Lower lobe of right lung (tissue), 2 donors: ENCODE results near the gene DNAJA1. TPM values are rescaled to one million over a fixed set of nuclear protein-coding genes. Genes with fewer than 3 reads are reported as not detected.
"Not testable (repeated sequence)": the region's sequence is repeated elsewhere in the genome, so short reads cannot be mapped to it uniquely, and the experiment has no call there.

Source experiments
- ATAC-seq, 2 donors: fragments of 200-7000 bp; cut with Tn5 transposase; one replicate each; pipeline ENCODE4 v1.9.1; 2020 to 2022; ENCODE audit warnings: mild to moderate bottlenecking in 2 of 2, moderate library complexity in 2 of 2
- DNase-seq: peaks from one replicate; pipeline ENCODE4 v3.0.0-alpha.2; 2020
- H3K27ac ChIP-seq: fragments of 200-600 bp; one replicate; pipeline ENCODE4 v1.8.0; 2022
- H3K27me3 ChIP-seq: fragments of 200-600 bp; one replicate; pipeline ENCODE4 v1.8.0; 2022; ENCODE audit warnings: low read depth
- H3K36me3 ChIP-seq: fragments of 200-600 bp; one replicate; pipeline ENCODE4 v1.8.0; 2022; ENCODE audit warnings: mild to moderate bottlenecking
- H3K4me1 ChIP-seq: fragments of 200-600 bp; one replicate; pipeline ENCODE4 v1.8.0; 2022
- H3K4me3 ChIP-seq: fragments of 200-600 bp; one replicate; pipeline ENCODE4 v1.8.0; 2022; ENCODE audit warnings: mild to moderate bottlenecking
- H3K9me3 ChIP-seq: fragments of 200-600 bp; one replicate; pipeline ENCODE4 v1.8.0; 2022
- intact Hi-C: fragments of 100-400 bp; cut with DNase I; formaldehyde crosslinking; loops from one replicate; pipeline ENCODE4 v1.11.0; 2022
- total RNA-seq: library from RNA; stranded (reverse); fragmentation: NEBNext Ultra II Directional; extraction: Animal tissue kit (Norgen Biotek cat#: 25700); gene quantifications from one replicate; pipeline ENCODE4 v1.2.1, GENCODE V29; 2021
- TF ChIP-seq, protein P1 (sequence below): fragments of 200-600 bp; IDR thresholded peaks from one replicate; pipeline ENCODE4 v1.8.0; 2022; ENCODE audit warnings: antibody characterized with exemption, mild to moderate bottlenecking
- donor health status: DM: no; HTN: yes; CAD: no; lungs with severe emphysema.

The DNAJA1 gene
- total RNA-seq, 1 donor from 2014 or later = 155 TPM

DNA sequence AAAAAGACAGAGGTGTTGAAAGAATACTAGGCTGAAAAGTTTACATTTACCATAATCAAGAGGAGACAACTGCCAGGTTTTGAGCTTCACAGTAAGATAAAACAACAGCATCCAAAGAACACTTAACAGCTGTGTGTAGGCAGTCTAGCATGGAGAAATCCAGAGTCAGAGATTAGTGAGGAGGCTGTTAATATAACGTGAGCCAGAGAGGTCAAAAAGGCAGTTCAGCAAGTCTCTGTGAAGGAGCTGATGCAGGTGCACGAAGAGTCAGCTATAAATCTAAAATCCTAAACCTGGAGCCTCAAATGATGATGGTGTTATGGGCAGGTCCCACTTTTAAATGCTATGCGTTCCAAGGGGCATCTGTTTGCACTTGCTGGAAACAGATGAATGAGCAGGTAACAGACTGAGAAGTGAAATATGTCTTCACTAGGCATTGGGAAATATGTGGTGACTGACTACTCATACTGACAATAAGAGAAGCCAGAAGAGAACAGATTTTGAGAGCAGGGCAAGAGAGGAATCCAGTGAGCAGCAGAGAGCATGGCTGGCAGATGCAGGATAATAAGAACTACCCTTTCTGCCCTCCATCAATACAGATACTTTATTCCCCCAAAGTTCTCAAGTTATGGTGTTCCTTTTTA, 32.4 kb upstream of the DNAJA1 start:
- H3K4me1 ChIP-seq = no peaks in the 10 kb centered on the region
- intact Hi-C loops = no loop called here
- no peak for DNase-seq
- no peaks in the 10 kb centered on the region for H3K9me3 ChIP-seq
- no peak overlapping the region for H3K27ac ChIP-seq
- TF ChIP-seq, protein P1, sequence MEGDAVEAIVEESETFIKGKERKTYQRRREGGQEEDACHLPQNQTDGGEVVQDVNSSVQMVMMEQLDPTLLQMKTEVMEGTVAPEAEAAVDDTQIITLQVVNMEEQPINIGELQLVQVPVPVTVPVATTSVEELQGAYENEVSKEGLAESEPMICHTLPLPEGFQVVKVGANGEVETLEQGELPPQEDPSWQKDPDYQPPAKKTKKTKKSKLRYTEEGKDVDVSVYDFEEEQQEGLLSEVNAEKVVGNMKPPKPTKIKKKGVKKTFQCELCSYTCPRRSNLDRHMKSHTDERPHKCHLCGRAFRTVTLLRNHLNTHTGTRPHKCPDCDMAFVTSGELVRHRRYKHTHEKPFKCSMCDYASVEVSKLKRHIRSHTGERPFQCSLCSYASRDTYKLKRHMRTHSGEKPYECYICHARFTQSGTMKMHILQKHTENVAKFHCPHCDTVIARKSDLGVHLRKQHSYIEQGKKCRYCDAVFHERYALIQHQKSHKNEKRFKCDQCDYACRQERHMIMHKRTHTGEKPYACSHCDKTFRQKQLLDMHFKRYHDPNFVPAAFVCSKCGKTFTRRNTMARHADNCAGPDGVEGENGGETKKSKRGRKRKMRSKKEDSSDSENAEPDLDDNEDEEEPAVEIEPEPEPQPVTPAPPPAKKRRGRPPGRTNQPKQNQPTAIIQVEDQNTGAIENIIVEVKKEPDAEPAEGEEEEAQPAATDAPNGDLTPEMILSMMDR = no peak
- peaks cover 60% of the 10 kb centered on the region for H3K36me3 ChIP-seq
- no peak for ATAC-seq
- no peaks in the 10 kb centered on the region for H3K27me3 ChIP-seq
- no peak overlapping the region for H3K4me3 ChIP-seq

DNA sequence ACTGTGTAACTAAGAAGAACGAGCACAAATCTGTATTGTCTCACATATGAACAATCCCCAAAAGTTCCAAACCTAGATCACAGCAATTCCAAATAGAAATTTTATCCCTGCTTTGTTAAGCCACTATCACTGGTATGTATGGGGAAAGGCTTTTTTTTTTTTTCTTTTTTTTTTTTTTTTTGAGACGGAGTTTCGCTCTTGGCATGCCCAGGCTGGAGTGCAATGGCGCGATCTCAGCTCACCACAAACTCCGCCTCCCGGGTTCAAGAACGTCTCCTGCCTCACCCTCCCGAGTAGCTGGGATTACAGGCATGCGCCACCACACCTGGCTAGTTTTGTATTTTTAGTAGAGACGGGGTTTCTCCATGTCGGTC, 24.4 kb upstream of the DNAJA1 start:
- H3K4me3 ChIP-seq = peak overlapping the region; percentile 69
- peak; percentile 2 to 34 for ATAC-seq
- DNase-seq, H3K9me3 ChIP-seq, intact Hi-C loops, H3K27me3 ChIP-seq: not testable (repeated sequence)
- peaks cover 24% of the 10 kb centered on the region for H3K36me3 ChIP-seq
- H3K4me1 ChIP-seq = peaks cover 22% of the 10 kb centered on the region
- H3K27ac ChIP-seq = peak overlapping the region; percentile 94

DNA sequence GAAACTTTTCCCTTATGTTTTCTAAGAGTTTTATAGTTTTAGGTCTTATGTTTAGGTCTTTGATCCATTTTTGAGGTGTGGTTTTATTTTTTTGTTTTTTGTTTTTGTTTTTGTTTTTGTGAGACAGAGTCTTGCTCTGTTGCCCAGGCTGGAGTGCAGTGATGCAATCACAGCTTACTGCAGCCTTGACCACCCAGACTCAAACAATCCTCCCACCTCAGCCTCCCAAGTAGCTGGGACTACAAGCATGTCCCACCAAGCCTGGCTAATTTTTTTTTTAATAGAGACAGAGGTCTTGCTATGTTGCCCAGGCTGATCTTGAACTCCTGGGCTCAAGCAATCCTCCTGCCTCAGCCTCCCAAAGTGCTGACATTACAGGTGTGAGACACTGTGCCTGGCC, 19.7 kb upstream of the DNAJA1 start:
- DNase-seq, H3K9me3 ChIP-seq, intact Hi-C loops, H3K27ac ChIP-seq, H3K4me3 ChIP-seq, ATAC-seq, H3K36me3 ChIP-seq, H3K27me3 ChIP-seq: not testable (repeated sequence)
- H3K4me1 ChIP-seq = peaks cover 14% of the 10 kb centered on the region

DNA sequence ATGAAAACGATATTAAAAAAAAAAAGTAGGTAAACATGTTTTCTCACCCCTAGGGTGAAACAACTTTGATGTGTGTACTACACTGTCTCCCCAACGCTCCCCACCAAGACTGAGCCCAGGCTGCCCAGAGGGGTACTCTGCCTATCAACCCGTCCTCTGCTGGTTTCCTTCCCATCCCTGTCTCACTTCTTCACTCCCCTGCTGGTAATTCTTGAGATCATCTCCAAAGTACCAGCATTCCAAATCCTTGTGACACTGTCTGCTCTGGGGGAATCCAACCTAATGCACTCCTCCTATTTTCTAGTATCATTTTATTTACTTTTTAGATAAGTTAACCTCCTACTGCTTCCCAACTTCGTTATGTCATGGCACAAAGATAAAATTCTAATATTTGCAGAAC, 17.3 kb upstream of the DNAJA1 start:
- TF ChIP-seq, protein P1 = no peak
- no peaks in the 10 kb centered on the region for H3K36me3 ChIP-seq
- no peaks in the 10 kb centered on the region for H3K9me3 ChIP-seq
- DNase-seq (no peak), ATAC-seq (no peak)
- intact Hi-C loops = no loop called here
- H3K27me3 ChIP-seq = no peaks in the 10 kb centered on the region
- H3K27ac ChIP-seq = no peak overlapping the region
- H3K4me3 ChIP-seq = no peak overlapping the region
- no peaks in the 10 kb centered on the region for H3K4me1 ChIP-seq

DNA sequence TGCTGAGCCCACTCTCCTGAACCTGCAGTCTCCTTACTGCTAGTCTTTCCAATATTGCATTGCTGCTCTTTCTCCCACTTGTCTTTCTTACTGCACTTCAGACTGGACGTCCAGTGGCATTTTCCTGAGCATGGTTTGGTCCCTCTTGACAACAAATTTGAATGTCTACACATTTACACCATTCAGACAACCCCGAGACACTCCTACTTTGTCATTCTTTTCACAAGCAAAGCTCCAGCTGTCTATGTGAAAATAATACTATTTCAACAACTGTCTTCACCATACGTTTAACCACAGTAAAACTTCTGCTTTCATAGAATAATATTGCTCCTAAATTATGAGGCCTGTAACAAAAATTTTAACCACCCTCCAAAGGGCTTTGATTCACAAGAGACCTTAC, 13.2 kb upstream of the DNAJA1 start:
- intact Hi-C loops = no loop called here
- DNase-seq = no peak
- peak; percentile 43 to 56 for ATAC-seq
- no peaks in the 10 kb centered on the region for H3K4me1 ChIP-seq
- TF ChIP-seq, protein P1 = no peak
- H3K27me3 ChIP-seq = no peaks in the 10 kb centered on the region
- H3K4me3 ChIP-seq = no peak overlapping the region
- H3K27ac ChIP-seq = peak overlapping the region; percentile 29
- H3K9me3 ChIP-seq = no peaks in the 10 kb centered on the region
- H3K36me3 ChIP-seq = no peaks in the 10 kb centered on the region

DNA sequence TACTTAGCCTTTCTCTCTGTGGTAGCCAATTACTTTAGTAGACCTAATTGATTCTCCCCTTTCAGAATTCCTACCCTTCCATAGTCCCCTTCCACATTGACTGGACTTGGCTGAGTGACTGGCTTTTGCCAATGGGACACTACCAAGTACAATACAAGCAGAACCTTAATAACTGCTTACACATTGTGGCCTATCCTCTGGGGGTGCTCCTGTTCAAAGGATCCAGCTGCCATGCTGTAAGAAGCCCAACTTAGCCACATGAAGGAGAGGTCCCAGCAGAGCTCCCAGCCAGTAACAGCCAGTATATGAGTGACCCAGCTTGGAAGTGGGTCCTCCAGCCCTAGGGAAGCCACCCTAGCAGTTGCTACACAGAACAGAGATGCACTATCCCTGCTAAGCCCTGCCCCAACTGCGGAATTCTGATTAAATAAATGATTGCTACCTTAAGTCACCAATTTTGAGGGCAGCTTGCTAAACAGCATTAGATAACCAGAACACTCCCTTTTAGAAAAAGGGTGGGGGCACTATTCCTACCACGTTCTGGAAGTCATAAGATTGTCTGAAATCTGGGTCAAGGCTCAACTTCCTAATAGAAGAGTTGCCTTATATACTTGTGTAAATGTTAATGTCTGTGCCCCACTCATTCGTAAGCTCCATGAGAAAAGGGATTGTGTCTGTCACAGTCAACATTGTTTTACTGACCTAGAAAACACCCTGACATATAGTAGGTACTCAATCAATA, 12.6 kb upstream of the DNAJA1 start:
- Histone ChIP-seq H3K4me3 (no peak overlapping the region), H3K27ac (no peak overlapping the region), H3K9me3 (no peaks in the 10 kb centered on the region), H3K36me3 (no peaks in the 10 kb centered on the region), H3K4me1 (no peaks in the 10 kb centered on the region), H3K27me3 (no peaks in the 10 kb centered on the region)
- ATAC-seq (peak; percentile 55 to 62), DNase-seq (no peak)
- TF ChIP-seq, protein P1 = no peak
- intact Hi-C loops = no loop called here
